Coronary artery (tissue), 2 donors: ENCODE measurements around the gene HSD17B1.

Experiments
- DNase-seq: peaks from one replicate; pipeline ENCODE4 v3.0.0-alpha.2; 2017; ENCODE audit warnings: low spot score
- H3K27ac ChIP-seq, 2 donors: fragments of 200-600 bp; sonication (generic); one replicate each; pipeline ENCODE4 v1.5.1; 2016 to 2019
- H3K4me3 ChIP-seq: fragments of 200-600 bp; sonication (generic); 2 replicates; pipeline ENCODE4 v1.5.1; 2016; ENCODE audit warnings: mild to moderate bottlenecking, moderate library complexity
- CTCF ChIP-seq: fragments of 200-600 bp; sonication (generic); IDR thresholded peaks from one replicate; pipeline ENCODE4 v1.5.1; 2019; ENCODE audit warnings: antibody characterized with exemption

The HSD17B1 gene

DNA sequence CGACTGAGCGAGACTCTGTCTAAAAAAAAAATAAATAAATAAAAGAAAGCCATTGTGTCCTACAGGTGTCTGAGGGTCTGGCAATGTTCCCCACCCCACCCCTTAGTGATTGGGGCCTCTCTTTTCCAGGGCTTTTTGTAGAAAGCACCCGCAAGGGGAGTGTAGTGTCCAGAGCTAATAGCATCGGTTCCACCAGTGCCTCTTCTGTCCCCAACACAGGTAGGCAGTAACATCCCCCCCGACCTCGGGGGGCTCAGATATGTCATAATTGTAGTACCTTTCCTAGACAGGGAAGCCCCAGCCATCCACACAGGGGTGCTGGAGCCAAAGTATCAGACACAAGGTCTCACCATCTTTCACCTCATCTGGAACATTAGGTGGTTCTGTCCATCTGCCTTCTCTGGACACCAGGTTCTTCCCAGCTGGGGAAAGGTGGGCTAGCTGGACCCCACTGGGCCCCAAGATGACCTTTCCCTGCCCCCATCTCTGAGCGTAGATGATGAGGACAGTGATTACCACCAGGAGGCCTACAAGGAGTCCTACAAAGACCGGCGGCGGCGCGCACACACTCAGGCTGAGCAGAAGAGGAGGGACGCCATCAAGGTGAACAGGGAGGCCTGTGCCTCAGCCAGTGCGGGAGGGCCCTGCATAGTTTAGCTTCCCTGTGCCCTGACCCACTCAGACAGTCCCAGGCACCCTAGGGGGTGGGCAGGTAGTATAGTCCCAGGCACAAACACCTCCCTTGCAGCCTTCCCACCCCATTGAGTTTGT lies 15.8 kb downstream of the HSD17B1 start:
- peak overlapping the region in 1 of 2 donors; percentile 5 for H3K27ac ChIP-seq

DNA sequence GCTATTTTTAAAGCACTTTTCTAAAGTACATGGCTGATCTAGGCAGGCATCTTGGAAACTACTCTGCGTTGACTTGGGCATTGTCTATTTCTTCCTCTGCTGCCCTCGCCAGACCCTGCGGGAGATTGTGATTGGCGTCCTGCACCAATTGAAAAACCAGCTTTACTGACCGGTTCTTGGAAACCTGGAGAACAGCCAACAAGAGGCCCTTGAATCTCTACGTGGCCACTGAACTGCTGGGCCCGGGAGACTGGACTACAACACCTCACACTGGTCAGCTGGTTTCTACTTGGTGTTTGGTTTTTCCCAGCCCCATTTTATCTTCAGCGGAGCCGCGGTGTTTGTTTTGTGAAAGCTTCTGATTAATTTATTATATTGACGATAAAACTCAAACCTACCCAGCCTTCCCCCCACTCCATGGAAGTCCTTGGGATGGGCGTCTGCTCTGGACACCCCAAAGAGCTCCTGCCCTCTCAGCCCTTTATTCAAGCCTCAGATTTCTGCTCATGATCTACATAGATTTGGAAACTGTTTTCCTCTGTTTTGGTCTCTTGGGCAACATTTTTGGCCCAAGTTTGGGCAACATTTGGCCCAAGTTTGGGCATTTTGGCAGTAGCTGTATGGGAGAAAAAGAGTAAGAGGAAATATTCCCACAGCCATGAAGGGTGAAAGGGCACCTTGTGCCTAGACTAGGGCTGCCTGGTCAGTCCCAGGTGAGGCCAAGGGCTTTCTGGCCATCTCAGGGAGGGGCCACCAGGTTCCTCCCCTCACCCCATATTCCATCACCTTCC lies 18.9 kb downstream of the HSD17B1 start:
- no peak for TF ChIP-seq CTCF
- DNase-seq = no peak
- no peak overlapping the region for H3K4me3 ChIP-seq
- no peak overlapping the region for H3K27ac ChIP-seq

More for the DNA sequence above, 15.8 kb downstream of the HSD17B1 start:
- no peak for DNase-seq
- peak overlapping the region; percentile 87 for H3K4me3 ChIP-seq
- TF ChIP-seq CTCF = no peak

DNA sequence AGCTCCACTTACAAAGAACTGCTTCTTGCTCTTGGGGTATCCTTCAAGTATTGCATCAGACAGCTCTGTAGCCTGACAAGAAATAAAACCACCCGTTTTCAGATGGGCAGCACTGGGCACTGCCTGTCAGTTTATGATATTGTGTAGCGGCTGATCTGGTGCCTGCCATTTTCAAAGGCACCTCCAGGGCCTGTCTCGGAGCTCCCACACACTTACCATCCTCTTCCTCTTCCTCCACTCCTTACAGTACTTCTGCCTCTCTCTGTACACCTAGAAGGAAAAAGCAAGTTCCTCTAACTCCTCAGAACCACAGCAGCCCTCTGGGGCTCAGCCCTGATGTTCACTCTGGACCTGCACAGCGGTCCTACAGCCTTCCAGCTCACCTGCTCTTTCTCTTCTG lies 20.4 kb downstream of the HSD17B1 start:
- DNase-seq = no peak
- H3K4me3 ChIP-seq = no peak overlapping the region
- no peak overlapping the region for H3K27ac ChIP-seq
- TF ChIP-seq CTCF = no peak

DNA sequence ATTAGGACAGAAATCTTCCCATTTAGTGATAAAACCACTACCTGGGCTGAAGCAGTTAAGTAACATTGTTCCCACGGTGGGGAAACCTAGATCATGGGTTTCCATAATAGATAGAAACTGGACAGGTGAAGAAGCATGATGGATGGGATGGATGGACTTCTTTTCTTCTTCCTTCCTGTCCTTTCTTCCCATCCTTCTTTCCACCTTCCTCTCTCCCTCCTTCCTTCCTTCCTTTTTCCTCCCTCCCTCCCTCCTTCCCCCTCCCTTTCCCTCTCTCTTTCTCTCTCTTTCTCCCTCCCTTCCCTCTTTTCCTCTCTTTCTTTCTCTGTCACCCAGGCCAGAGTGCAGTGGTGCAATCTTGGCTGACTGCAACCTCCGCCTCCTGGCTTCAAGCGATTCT lies 21.7 kb downstream of the HSD17B1 start:
- no peak overlapping the region for H3K27ac ChIP-seq
- H3K4me3 ChIP-seq = no peak overlapping the region
- no peak for TF ChIP-seq CTCF
- no peak for DNase-seq

- DNase-seq = peak; percentile 69
- Histone ChIP-seq H3K4me3 (peak overlapping the region; percentile 77), H3K27ac (peak overlapping the region in 1 of 2 donors; percentile 91)
- no peak for TF ChIP-seq CTCF
Observed at GRCh38 chr17:42577140-42577531, 24.4 kb downstream of the HSD17B1 start.

DNA sequence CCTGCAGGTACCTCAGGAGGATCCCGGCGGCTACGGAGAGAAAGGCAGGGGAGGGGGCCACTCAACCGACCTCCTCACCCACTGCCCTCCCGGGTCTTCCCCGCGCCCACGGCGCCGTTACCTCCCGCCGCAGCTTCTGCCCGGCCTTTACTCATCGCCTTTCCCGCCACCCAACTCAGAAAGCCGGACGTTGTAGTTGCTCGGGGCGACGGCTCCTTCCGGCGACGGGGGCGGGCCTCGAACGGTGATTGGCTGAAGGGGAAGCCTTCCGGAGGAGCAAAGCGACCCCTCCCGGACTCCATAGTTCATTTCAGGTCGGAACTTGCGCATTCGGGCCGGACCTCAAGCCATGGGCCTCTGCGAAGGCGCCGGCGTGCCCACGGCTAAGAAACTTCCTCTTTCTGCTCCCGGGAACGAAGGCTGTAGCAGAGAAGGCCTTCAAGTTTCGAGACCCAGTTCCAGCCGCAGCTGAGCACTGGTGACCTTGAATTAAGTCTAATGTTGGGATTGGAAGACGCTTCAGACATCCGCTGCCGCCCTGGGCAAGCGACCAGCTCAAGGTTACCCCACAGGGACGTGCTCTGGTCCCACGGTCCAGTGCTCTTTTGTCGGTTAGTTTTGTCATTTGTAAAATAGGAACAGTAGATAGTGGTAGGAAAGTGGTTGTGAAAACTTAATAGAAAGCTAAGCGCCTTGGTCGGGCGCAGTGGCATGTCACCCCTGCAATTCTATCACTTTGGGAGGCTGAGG lies 25.0 kb downstream of the HSD17B1 start, which contains the start of gene PSMC3IP:
TSS of gene PSMC3IP (minus strand) at position 198 of the 750 bp plus-strand sequence. CDS start at position 155, 43 bp downstream.
- TF ChIP-seq CTCF = no peak
- peak within 1 kb of the TSS; percentile 77 for H3K4me3 ChIP-seq
- peak within 1 kb of the TSS; percentile 80 to 91 for H3K27ac ChIP-seq
- DNase-seq = peak; percentile 97
